ENCODE measurements around the gene SPATC1L.

DNA sequence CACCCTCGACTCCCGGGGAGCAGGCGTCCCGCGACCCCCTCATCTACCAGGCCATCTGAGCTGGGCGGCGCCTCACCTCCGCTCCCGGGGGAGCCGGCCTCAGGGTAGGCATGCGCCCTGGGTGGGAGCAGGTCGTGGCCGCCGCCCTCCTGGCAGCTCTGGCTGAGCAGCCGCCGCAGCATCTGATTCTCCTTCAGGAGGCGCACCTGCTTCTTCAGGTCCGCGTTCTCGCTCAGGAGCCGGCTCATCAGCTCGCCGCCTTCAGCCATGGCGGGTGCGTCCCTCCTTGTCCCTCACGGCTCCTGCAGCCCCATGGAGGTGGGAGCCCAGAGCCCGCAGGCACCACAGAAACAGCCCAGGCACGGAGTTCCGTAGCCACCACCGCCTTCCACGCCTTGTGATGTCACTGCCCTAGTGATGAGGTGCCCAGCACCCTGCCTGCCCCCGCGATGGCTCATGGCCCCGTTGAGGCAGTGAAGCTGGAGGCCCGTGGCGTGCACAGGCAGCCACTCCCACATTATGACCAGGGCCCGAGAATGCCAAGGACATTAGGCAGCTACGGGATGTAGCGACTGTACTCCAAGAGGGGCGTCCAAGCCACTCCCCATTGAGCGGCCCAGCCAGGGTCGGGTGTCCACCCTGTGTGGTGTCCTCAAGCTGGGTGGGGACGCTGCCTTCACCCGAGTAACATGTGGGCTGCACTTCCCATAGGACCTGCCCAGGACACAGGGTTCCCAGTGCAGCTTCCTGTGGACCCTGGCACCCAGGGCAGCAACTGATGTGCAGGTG, 1.5 kb downstream of the SPATC1L start:
- TF ChIP-seq GATA3 (IDR thresholded peaks at IDR 0.05; ENCODE audit: low read depth, low read length) (no peak), GATA2 (IDR thresholded peaks at IDR 0.05; ENCODE audit: low read depth, low read length) (no peak)
